WTC11 (cell line): ENCODE results near the gene DPYSL5.

Experiments
- CBFB ChIP-seq: sonication (generic); formaldehyde crosslinking; IDR thresholded peaks from 2 replicates; pipeline ENCODE4 v1.8.1; 2022; ENCODE audit warnings: mild to moderate bottlenecking, low read depth, missing genetic modification reagents
- CREB1 ChIP-seq: sonication (generic); formaldehyde crosslinking; IDR thresholded peaks from 2 replicates; pipeline ENCODE4 v1.8.0; 2023; ENCODE audit warnings: mild to moderate bottlenecking, missing genetic modification reagents
- E2F5 ChIP-seq: sonication (generic); formaldehyde crosslinking; IDR thresholded peaks from 2 replicates; pipeline ENCODE4 v1.8.1; 2022; ENCODE audit warnings: mild to moderate bottlenecking, moderate library complexity, missing genetic modification reagents
- FOXP1 ChIP-seq: sonication (generic); formaldehyde crosslinking; IDR thresholded peaks from 2 replicates; pipeline ENCODE4 v1.8.0; 2022; ENCODE audit warnings: missing genetic modification reagents, mild to moderate bottlenecking, moderate library complexity, borderline replicate concordance
- MYBL2 ChIP-seq: sonication (generic); formaldehyde crosslinking; IDR thresholded peaks from 2 replicates; pipeline ENCODE4 v1.8.1; 2023; ENCODE audit warnings: mild to moderate bottlenecking, moderate library complexity, missing genetic modification reagents
- NFYB ChIP-seq: sonication (generic); formaldehyde crosslinking; conservative IDR thresholded peaks from 2 replicates; pipeline ENCODE4 v1.8.0; 2022; ENCODE audit warnings: low read depth, missing genetic modification reagents
- TEAD4 ChIP-seq: sonication (generic); formaldehyde crosslinking; IDR thresholded peaks from 2 replicates; pipeline ENCODE4 v1.8.0; 2022; ENCODE audit warnings: mild to moderate bottlenecking, missing genetic modification reagents
- ZMAT4 ChIP-seq: fragments of 250-450 bp; sonication (Bioruptor Pico); IDR thresholded peaks from 2 replicates; pipeline ENCODE4 v1.9.0; 2021; ENCODE audit warnings: mild to moderate bottlenecking
- ZNF138 ChIP-seq: sonication (generic); formaldehyde crosslinking; conservative IDR thresholded peaks from 2 replicates; pipeline ENCODE4 v1.8.1; 2022; ENCODE audit warnings: mild to moderate bottlenecking, moderate library complexity, missing genetic modification reagents
- TF ChIP-seq, protein P1 (sequence below): fragments of 200-600 bp; IDR thresholded peaks from 2 replicates; pipeline ENCODE4 v1.8.0; 2022; ENCODE audit warnings: antibody characterized with exemption
- TF ChIP-seq, protein P2 (sequence below): sonication (generic); formaldehyde crosslinking; IDR thresholded peaks from 2 replicates; pipeline ENCODE4 v1.8.1; 2023; ENCODE audit warnings: mild to moderate bottlenecking, missing genetic modification reagents
- TF ChIP-seq, protein P3 (sequence below): sonication (generic); formaldehyde crosslinking; IDR thresholded peaks from 2 replicates; pipeline ENCODE4 v1.8.1; 2022; ENCODE audit warnings: mild to moderate bottlenecking, missing genetic modification reagents, moderate library complexity, borderline replicate concordance

GRCh38 chr2:26899500-26900164 lies 51.7 kb downstream of the DPYSL5 start:
- TF ChIP-seq, protein P1, sequence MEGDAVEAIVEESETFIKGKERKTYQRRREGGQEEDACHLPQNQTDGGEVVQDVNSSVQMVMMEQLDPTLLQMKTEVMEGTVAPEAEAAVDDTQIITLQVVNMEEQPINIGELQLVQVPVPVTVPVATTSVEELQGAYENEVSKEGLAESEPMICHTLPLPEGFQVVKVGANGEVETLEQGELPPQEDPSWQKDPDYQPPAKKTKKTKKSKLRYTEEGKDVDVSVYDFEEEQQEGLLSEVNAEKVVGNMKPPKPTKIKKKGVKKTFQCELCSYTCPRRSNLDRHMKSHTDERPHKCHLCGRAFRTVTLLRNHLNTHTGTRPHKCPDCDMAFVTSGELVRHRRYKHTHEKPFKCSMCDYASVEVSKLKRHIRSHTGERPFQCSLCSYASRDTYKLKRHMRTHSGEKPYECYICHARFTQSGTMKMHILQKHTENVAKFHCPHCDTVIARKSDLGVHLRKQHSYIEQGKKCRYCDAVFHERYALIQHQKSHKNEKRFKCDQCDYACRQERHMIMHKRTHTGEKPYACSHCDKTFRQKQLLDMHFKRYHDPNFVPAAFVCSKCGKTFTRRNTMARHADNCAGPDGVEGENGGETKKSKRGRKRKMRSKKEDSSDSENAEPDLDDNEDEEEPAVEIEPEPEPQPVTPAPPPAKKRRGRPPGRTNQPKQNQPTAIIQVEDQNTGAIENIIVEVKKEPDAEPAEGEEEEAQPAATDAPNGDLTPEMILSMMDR = no peak
- TF ChIP-seq MYBL2 (no peak), ZNF138 (no peak), ZMAT4 (CRISPR knock-in tag) (no peak), TEAD4 (no peak), CREB1 (CRISPR knock-in tag) (no peak), E2F5 (CRISPR knock-in tag) (no peak), NFYB (CRISPR knock-in tag) (no peak), CBFB (CRISPR knock-in tag) (no peak), FOXP1 (CRISPR knock-in tag) (no peak)
- TF ChIP-seq, protein P2, sequence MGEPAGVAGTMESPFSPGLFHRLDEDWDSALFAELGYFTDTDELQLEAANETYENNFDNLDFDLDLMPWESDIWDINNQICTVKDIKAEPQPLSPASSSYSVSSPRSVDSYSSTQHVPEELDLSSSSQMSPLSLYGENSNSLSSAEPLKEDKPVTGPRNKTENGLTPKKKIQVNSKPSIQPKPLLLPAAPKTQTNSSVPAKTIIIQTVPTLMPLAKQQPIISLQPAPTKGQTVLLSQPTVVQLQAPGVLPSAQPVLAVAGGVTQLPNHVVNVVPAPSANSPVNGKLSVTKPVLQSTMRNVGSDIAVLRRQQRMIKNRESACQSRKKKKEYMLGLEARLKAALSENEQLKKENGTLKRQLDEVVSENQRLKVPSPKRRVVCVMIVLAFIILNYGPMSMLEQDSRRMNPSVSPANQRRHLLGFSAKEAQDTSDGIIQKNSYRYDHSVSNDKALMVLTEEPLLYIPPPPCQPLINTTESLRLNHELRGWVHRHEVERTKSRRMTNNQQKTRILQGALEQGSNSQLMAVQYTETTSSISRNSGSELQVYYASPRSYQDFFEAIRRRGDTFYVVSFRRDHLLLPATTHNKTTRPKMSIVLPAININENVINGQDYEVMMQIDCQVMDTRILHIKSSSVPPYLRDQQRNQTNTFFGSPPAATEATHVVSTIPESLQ (CRISPR knock-in tag) = no peak
- TF ChIP-seq, protein P3, sequence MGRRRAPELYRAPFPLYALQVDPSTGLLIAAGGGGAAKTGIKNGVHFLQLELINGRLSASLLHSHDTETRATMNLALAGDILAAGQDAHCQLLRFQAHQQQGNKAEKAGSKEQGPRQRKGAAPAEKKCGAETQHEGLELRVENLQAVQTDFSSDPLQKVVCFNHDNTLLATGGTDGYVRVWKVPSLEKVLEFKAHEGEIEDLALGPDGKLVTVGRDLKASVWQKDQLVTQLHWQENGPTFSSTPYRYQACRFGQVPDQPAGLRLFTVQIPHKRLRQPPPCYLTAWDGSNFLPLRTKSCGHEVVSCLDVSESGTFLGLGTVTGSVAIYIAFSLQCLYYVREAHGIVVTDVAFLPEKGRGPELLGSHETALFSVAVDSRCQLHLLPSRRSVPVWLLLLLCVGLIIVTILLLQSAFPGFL (CRISPR knock-in tag) = no peak
